HG03460 (cell line): Measurements from ENCODE around the gene SLC5A6.

Experiments used
- ATAC-seq: cut with Tn5 transposase; IDR thresholded peaks from one replicate; pipeline ENCODE4 v1.9.1; 2021; ENCODE audit not compliant: unreplicated experiment

The SLC5A6 gene

DNA sequence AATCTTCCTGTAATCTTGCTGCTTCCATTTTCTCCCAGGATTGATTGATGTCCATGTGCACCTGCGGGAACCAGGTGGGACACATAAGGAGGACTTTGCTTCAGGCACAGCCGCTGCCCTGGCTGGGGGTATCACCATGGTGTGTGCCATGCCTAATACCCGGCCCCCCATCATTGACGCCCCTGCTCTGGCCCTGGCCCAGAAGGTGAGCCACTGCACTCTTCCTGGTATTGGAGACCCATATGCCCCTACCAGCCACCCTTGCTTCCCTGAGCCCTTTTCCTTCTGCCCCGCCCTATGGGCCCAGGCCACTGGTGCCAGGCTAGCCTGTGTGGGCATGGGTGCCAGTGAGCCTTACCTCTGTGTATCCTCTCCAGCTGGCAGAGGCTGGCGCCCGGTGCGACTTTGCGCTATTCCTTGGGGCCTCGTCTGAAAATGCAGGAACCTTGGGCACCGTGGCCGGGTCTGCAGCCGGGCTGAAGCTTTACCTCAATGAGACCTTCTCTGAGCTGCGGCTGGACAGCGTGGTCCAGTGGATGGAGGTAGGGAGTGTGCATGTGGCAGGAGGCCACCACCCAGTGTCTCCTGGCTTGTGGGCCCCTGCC is 25.4 kb upstream of the SLC5A6 start:
- ATAC-seq: no peak

DNA sequence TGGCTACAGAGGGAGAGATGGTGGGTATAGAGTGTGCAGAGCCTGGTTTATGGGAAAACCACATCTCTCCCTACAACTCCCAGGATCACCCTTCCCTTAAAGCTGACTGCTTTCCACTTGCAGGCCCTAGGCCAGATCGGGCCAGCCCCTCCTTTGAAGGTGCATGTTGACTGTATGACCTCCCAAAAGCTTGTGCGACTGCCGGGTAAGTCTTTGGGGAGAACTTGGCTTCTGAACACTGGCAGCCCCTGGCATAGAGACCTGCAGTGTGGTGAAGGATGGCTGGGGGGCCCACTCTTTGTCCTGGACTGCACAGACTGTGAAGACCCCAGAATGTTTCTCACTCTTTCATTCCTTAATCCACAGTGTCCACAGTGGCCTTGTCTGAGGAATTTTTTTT is 24.6 kb upstream of the SLC5A6 start:
- no peak for ATAC-seq

DNA sequence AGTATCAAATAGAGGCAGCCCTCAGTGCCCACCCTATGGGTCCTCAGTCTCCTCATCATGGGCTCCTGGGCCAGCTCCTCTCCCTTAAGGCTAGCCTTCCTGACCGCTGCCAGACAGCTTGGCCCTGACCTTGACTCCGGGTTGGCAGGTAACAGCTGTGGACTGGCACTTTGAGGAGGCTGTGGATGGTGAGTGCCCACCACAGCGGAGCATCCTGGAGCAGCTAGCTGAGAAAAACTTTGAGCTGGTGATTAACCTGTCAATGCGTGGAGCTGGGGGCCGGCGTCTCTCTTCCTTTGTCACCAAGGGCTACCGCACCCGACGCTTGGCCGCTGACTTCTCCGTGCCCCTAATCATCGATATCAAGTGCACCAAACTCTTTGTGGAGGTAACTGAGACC is 24.1 kb upstream of the SLC5A6 start:
- no peak for ATAC-seq

DNA sequence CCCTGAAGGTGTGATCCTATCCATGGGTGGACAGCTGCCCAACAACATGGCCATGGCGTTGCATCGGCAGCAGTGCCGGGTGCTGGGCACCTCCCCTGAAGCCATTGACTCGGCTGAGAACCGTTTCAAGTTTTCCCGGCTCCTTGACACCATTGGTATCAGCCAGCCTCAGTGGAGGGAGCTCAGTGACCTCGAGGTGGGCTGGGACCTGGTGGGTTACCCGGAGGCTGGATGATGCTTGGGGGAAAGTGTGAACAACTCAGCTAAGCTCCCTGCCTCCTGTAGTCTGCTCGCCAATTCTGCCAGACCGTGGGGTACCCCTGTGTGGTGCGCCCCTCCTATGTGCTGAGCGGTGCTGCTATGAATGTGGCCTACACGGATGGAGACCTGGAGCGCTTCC is 21.3 kb upstream of the SLC5A6 start:
- no peak for ATAC-seq

DNA sequence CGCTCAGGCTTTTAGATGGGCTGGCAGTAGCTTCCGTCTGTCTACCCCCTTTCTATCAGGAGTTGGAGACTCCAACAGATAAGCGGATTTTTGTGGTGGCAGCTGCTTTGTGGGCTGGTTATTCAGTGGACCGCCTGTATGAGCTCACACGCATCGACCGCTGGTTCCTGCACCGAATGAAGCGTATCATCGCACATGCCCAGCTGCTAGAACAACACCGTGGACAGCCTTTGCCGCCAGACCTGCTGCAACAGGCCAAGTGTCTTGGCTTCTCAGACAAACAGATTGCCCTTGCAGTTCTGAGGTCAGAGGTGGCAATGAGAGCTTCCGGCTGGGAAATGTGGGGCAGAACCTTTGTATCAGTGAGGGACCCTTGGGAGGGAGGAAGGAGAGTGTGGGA is 19.9 kb upstream of the SLC5A6 start:
- no peak for ATAC-seq

DNA sequence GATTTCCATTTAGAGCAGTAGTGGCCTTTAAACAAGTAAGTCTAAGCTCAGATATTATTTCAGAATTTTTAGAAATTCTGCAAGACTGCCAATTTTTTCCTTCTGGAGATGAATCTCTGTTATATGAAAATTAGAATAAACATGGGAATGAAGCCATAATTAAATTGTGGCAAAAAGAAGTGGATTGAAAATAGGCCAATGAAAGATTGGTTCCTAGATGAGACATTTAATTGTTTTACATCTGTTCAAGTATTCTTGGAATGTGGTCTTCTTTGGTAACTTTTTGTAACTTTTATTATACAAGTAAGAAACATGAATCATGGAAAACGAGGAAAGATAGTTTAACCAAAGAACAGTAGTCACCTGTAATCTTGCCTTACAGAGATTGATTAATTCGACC is 15.4 kb upstream of the SLC5A6 start:
- no peak for ATAC-seq

DNA sequence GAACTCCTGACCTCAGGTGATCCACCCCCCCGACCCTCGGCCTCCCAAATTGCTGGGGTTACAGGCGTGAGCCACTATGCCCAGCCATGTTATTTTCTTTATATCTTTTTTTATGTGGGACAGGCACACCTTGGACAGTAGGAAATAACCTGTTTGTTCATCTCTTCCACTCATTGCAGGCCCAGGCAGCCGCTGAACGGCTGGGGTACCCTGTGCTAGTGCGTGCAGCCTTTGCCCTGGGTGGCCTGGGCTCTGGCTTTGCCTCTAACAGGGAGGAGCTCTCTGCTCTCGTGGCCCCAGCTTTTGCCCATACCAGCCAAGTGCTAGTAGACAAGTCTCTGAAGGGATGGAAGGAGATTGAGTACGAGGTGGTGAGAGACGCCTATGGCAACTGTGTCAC is 13.5 kb upstream of the SLC5A6 start:
- no peak for ATAC-seq

DNA sequence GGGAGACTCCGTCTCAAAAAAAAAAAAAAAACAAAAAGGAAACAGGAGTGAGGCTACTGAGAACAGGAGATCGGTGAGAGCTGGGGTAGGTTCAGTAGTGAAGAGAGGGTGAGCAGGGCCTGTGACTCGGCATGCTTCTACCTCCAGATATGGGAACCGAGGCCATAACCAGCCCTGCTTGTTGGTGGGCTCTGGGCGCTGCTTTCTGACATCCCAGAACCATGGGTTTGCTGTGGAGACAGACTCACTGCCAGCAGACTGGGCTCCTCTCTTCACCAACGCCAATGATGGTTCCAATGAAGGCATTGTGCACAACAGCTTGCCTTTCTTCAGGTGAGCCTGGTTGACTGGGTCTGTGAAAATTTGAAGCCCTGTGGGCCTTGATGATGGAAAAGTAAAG is 11.3 kb upstream of the SLC5A6 start:
- ATAC-seq: no peak

DNA sequence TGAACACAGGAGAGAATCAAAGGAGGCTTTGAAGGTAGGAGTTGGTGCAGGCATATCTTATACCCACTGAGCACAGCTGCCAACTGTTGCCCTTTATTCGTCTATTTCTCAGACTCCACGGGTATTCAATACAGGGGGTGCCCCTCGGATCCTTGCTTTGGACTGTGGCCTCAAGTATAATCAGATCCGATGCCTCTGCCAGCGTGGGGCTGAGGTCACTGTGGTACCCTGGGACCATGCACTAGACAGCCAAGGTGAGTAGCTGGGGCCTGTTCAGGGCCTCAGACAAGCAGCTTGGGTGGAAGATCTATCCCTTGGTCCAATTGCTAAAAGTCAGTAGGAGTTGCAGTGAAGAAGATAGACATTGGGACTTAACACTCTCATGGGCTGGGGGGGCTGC is 10.3 kb upstream of the SLC5A6 start:
- no peak for ATAC-seq

DNA sequence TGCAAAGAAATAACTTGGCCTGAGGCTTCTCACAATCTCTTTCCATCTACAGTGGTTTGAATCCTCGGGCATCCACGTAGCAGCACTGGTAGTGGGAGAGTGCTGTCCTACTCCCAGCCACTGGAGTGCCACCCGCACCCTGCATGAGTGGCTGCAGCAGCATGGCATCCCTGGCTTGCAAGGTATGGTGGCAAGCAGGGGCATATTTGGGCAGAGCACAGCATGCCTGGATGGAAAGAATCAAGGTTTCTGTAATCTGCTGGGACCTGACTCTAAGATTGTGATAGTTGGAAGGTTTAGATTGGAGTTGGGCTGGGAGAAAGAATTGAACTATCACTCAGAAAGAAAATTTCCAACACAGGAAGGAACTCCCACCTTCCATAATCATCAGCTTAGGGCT is 9.1 kb upstream of the SLC5A6 start:
- no peak for ATAC-seq

DNA sequence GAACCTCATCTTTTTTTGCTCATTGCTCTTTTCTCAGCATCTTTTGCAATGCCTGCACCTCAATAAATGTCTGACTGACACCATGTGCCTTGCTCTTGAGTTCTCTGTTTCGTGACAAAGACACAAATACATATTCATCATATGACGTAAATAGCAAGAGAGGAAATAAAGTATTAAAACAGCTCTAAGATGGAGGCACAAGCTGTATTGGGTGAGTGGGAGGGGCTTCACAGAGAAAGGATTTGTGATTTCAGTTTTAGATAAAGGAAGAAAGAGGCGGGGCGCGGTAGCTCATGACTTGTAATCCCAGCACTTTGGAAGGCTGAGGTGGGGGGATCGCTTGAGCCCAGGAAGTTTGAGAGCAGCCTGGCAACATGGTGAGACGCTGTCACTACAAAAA is 8.0 kb upstream of the SLC5A6 start:
- ATAC-seq: no peak

DNA sequence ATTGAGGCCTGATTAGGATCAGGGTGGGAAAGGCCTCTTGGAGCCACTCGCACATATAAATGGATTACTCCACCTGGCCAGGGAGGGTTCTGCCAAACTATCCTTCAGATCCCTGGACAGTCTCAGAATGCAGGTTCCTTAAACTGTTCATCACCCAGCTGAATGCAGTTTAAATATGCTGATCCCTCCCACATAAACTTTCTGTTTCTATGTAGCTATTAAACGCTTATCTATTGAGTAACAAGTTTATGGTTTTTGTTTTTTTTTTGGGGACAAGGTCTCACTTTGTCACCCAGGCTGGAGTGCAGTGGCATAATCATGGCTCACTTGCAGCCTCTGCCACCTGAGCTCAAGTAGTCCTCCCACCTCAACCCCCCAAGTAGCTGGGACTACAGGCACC is 7.0 kb upstream of the SLC5A6 start:
- no peak for ATAC-seq

DNA sequence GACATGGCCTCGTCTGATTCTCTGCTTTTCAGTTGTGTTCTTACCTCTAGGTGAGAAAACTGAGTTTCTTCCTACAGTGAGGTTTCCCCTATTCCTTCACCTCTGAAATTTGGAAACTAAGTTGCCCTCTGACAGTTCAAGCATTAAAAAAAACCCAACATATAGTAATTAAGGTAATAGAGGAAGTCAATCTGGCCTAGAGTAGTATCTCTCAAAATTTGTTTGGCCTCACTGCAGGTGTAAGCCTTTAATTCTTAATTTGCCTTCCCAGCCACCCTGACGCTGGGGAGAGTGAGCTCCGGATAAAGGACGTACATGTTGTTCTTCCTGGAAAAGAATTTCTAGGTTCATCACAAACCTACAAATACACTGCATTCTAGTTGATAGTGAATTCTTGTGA is 6.5 kb upstream of the SLC5A6 start:
- ATAC-seq: no peak

DNA sequence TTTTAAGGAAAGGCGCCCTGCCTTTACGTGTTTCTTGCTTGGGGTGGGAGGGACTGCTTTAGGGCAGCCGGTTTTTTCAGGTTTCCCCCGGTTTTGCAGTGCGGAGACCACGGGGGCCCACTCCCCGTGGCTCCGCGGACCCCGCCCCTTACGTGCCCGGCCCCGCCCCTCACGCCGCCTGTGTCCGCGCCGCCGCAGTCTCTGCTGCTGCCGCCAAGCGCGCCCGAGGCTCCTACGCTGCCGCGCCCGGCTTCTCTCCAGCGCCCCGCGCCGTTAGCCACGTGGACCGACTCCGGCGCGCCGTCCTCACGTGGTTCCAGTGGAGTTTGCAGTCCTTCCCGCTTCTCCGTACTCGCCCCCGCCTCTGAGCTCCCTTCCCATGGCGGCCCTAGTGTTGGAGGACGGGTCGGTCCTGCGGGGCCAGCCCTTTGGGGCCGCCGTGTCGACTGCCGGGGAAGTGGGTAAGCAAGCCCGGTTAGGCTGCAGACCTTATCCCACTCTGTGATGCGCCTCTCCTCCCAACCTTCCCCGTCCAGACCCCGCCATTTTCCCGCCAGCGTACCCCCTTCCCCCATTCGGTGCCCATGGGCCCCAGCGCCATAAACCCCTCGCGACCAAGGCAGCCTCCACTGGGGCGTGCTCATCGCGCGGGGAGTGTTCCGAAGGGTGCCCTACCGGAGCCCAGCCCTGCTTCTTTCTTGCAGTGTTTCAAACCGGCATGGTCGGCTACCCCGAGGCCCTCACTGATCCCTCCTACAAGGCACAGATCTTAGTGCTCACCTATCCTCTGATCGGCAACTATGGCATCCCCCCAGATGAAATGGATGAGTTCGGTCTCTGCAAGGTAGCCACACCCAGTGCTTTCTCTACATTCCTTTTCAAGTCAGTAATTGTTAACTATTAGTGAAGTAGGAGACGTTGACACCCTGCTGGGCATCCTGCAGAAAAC is 5.4 kb upstream of the SLC5A6 start, which contains the start of gene CAD:
Gene CAD (plus strand): TSS at position 197 of the 949 bp plus-strand sequence. CDS start 183 bp downstream, at position 380.
- ATAC-seq: peak; percentile 79

DNA sequence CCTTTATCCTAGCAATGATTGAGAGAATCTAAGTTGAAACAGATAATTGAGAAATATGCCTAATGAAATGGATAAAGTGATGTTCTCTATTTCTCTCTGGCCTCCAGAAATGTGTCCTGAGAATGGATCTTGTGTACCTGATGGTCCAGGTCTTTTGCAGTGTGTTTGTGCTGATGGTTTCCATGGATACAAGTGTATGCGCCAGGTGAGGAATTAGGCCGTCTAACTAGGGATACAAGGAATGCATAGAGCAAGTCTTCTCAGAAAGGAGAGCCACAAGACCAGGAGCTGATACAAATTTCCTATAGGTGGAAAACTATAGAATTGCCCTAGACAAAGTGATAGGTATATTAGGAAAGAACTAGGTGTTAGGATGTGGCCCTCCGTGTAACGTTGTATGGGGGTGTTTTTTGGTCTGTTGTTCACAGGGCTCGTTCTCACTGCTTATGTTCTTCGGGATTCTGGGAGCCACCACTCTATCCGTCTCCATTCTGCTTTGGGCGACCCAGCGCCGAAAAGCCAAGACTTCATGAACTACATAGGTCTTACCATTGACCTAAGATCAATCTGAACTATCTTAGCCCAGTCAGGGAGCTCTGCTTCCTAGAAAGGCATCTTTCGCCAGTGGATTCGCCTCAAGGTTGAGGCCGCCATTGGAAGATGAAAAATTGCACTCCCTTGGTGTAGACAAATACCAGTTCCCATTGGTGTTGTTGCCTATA is 4.5 kb upstream of the SLC5A6 start:
- no peak for ATAC-seq

DNA sequence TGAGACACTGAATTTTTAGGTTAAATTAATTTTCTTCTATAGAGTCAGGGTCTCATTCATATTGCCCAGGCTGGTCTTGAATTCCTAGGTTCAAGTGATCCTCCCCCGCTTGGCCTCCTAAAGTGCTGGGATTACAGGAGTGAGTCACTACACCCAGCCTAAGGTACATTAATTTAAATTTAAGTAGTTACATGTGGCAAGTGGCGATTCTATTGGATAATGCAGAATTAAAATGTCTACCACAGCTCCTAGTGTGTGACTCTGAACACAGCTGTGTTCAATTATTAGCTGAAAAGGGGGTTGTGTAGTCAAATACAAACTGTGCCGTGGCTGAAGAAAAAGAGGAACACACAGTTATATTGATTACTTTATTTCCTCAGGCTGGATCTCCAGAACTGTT is 2.9 kb upstream of the SLC5A6 start:
- no peak for ATAC-seq

DNA sequence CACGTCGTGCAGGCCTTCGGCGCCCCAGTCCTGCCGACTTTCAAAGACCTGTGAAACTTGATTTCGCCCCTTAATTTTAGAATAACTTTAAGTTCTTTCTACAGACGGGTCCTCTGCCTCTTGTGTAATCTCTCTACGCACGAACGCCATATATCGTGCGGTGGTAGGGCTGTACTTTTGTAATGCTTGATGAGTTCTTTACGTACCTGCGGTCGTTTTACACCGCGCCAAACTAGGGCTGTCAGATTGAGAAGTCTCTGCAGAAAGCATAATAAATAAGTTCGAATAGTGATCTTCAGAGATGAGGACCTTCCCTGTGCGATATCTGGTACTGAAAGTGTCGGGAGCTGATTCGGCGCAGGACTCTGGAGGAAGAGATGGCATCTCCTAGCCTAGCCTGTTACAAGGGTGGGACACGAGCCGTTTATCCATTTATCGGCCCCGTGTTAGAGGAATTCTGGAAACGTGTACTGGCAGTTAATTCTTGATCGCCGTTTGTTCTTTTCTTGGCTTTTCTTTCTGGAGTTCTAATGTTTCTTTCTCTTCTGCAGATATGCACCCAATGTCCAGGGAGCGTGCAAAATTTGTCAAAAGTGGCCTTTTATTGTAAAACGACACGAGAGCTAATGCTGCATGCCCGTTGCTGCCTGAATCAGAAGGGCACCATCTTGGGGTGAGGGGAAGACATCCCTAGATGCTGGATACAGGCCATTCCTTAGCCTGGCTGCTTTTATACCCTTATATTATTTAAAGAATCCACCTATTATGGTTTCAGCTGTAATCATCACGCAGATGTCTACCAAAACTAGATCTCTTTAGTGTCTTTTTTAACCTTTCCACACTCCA is 781 bp upstream of the SLC5A6 start:
- ATAC-seq: peak; percentile 10

DNA sequence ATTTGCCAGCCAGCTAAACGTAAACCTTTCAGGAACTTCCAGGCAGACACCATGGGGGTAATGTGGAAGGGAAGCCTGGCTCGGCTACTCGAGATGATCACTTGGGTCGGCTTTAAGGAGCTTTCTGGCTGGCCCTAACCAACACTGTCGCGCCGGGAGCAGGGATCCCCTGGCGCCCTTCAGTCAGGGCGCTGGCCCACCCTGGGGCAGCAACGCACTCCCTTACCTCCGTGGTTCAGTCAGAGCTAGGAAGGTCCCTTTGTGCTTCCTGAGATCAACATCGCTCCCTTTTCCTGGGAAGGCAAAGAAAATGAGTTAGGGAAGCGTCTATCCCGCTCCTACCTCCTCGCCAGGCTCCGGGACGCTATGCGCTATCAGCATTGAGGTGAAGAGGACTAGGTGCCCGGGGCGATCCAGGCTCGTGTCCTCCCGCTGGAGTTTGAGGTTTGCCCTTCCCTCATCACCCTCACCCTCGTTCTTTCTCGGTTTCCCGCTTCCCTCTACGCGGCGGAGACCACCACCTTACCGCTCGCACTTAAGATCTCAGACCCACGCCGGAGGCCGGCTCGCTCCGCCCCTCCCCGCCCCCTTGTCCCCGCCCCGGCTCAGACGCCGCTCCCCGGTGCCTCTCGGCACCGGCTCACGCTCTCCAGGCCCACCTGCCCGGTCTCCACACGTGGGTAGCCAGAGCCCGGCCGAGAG is 676 bp downstream of the SLC5A6 start:
- peak; percentile 16 for ATAC-seq

DNA sequence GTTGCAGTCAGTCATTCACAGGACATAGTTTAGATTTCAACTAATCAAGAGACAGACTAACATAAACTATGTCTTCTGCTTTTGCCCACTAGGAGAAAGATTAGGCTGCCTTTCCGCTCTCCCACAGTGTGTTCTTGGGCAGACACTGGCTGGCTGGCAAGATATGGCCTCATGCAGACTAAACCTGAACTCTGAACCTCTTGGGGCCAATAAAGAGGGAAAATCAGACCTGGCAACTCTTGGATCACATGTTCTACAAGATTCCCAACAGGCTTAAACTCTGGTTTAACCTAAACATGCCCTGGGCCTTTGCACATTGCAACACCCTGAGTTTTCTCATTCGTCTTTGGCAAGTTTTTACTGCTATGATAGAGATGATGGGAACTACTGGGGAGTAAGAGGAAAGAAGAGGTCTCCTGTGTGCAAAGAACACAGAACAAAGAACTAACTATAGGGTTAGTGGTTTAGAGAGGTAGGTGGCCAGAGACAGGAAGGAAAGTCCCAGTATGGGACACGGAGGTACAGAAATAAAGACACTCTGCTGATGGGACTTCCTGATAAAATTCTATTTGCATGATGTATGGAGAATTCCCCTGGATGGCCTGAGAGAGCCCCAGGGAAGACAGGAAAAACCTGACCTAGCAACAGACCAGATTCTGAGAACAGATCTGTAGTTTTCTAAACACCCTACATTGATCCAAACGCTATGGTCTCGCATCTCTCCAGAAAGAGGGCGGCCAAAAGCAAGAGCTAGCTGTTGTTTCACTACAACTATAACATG is 2.3 kb downstream of the SLC5A6 start:
- no peak for ATAC-seq
